Liver (tissue), 9 donors: Measurements from ENCODE around the gene RHOT2. TPM values are rescaled to one million over a fixed set of nuclear protein-coding genes. Genes with fewer than 3 reads are reported as not detected.

Experiments
- DNase-seq: peaks from one replicate; pipeline ENCODE4 v3.0.0-alpha.2; 2017; ENCODE audit warnings: low spot score
- H3K27ac ChIP-seq, 2 donors: one replicate each; pipeline ENCODE4 v1.7.0; 2013; ENCODE audit warnings: inconsistent platforms in 2 of 2, low read length in 2 of 2, control low read depth in 1 of 2, low read depth in 1 of 2, mild to moderate bottlenecking in 1 of 2
- H3K27me3 ChIP-seq, 4 donors: one replicate each; pipeline versions ENCODE4 v1.6.1 to v1.7.0; 2013; ENCODE audit warnings: low read length in 3 of 4, inconsistent platforms in 1 of 4, mild to moderate bottlenecking in 1 of 4, moderate library complexity in 1 of 4; ENCODE audit not compliant: control insufficient read depth in 4 of 4, insufficient read depth in 4 of 4
- H3K36me3 ChIP-seq, 4 donors: one replicate each; pipeline versions ENCODE4 v1.6.1 to v1.7.0; 2013; ENCODE audit warnings: low read length in 3 of 4, mild to moderate bottlenecking in 3 of 4, low read depth in 1 of 4, moderate library complexity in 1 of 4; ENCODE audit not compliant: control insufficient read depth in 4 of 4, insufficient read depth in 3 of 4
- H3K4me1 ChIP-seq, 4 donors: one replicate each; pipeline versions ENCODE4 v1.6.1 to v1.7.0; 2013; ENCODE audit warnings: low read length in 3 of 4, mild to moderate bottlenecking in 3 of 4, moderate library complexity in 1 of 4; ENCODE audit not compliant: control insufficient read depth in 4 of 4, insufficient read depth in 4 of 4
- H3K4me3 ChIP-seq, 3 donors: one replicate each; pipeline versions ENCODE4 v1.6.1 to v1.7.0; 2013; ENCODE audit warnings: low read length in 3 of 3, control low read depth in 1 of 3, low read depth in 1 of 3, mild to moderate bottlenecking in 1 of 3
- H3K9ac ChIP-seq, 2 donors: one replicate each; pipeline ENCODE4 v1.7.0; 2013; ENCODE audit warnings: low read length in 2 of 2, mild to moderate bottlenecking in 2 of 2, moderate library complexity in 2 of 2, control low read depth in 1 of 2, low read depth in 1 of 2
- H3K9me3 ChIP-seq, 4 donors: one replicate each; pipeline versions ENCODE4 v1.6.1 to v1.7.0; 2013; ENCODE audit warnings: low read length in 3 of 4; ENCODE audit not compliant: control insufficient read depth in 4 of 4
- EGR1 ChIP-seq, 2 donors: IDR thresholded peaks; 2 replicates each; pipeline ENCODE4 v1.6.1; 2016 to 2018; ENCODE audit warnings: antibody characterized with exemption in 2 of 2, low read depth in 2 of 2
- FOXA1 ChIP-seq: IDR thresholded peaks from 2 replicates; pipeline ENCODE4 v1.6.1; 2016; ENCODE audit warnings: antibody characterized with exemption
- HNF4A ChIP-seq, 2 donors: conservative IDR thresholded peaks; 2 replicates each; pipeline ENCODE4 v1.6.1; 2016; ENCODE audit warnings: antibody characterized with exemption in 2 of 2, mild to moderate bottlenecking in 2 of 2
- HNF4G ChIP-seq: IDR thresholded peaks from 2 replicates; pipeline ENCODE4 v1.6.1; 2016; ENCODE audit warnings: antibody characterized with exemption
- JUND ChIP-seq, 2 donors: IDR thresholded peaks; 2 replicates each; pipeline ENCODE4 v1.6.1; 2016; ENCODE audit warnings: antibody characterized with exemption in 2 of 2
- NR2F2 ChIP-seq: IDR thresholded peaks from 2 replicates; pipeline ENCODE4 v1.6.1; 2016; ENCODE audit warnings: antibody characterized with exemption
- RAD21 ChIP-seq, 2 donors: IDR thresholded peaks; 2 replicates each; pipeline ENCODE4 v1.6.1; 2016; ENCODE audit warnings: antibody characterized with exemption in 2 of 2, mild to moderate bottlenecking in 2 of 2
- SP1 ChIP-seq: IDR thresholded peaks from 2 replicates; pipeline ENCODE4 v1.6.1; 2018; ENCODE audit warnings: antibody characterized with exemption, mild to moderate bottlenecking
- TAF1 ChIP-seq: conservative IDR thresholded peaks from 2 replicates; pipeline ENCODE4 v1.6.1; 2016; ENCODE audit warnings: antibody characterized with exemption, mild to moderate bottlenecking
- WGBS: extraction: QIAGEN DNeasy Blood & Tissue Kit; methylation state at CpG from one replicate; pipeline ENCODE4 v1.1.7; 2013; 5-methylcytosine and 5-hydroxymethylcytosine counted together
- polyA plus RNA-seq, 2 donors: library from polyadenylated mRNA; stranded (reverse) in 1 of 2; unstranded in 1 of 2; fragments of 200-250 nt in 1 of 2; fragments of >200 nt in 1 of 2; fragmentation: Nextera tagmentation in 1 of 2; extraction: Ambion mirVana in 1 of 2; gene quantifications; one replicate each; pipeline versions ENCODE4 v1.2.1 to v1.2.3, GENCODE V29; 2013 to 2015
- total RNA-seq, 2 donors: library from RNA; depleted of rRNA; stranded (reverse); fragments of >200 nt; gene quantifications; one replicate each; pipeline ENCODE4 v1.2.3, GENCODE V29; 2014
- TF ChIP-seq, protein P1 (sequence below): IDR thresholded peaks from 2 replicates; pipeline ENCODE4 v1.6.1; 2016; ENCODE audit warnings: antibody characterized with exemption, mild to moderate bottlenecking
- TF ChIP-seq, protein P2 (sequence below): IDR thresholded peaks from 2 replicates; pipeline ENCODE4 v1.6.1; 2016; ENCODE audit warnings: antibody characterized with exemption
- TF ChIP-seq, protein P3 (sequence below): IDR thresholded peaks from 2 replicates; pipeline ENCODE4 v1.6.1; 2016; ENCODE audit warnings: antibody characterized with exemption
- TF ChIP-seq, protein P4 (sequence below): IDR thresholded peaks from 2 replicates; pipeline ENCODE4 v1.6.1; 2016; ENCODE audit warnings: antibody characterized with exemption
- donor health status: healthy.
- donor health status: healthy.
- donor health status: healthy.
- donor health status: healthy.
- donor health status: healthy.

RHOT2 gene
- total and polyA plus RNA-seq, 4 donors, result 20.8 to 37.9 (median 34.3) TPM

- TF ChIP-seq, protein P1, sequence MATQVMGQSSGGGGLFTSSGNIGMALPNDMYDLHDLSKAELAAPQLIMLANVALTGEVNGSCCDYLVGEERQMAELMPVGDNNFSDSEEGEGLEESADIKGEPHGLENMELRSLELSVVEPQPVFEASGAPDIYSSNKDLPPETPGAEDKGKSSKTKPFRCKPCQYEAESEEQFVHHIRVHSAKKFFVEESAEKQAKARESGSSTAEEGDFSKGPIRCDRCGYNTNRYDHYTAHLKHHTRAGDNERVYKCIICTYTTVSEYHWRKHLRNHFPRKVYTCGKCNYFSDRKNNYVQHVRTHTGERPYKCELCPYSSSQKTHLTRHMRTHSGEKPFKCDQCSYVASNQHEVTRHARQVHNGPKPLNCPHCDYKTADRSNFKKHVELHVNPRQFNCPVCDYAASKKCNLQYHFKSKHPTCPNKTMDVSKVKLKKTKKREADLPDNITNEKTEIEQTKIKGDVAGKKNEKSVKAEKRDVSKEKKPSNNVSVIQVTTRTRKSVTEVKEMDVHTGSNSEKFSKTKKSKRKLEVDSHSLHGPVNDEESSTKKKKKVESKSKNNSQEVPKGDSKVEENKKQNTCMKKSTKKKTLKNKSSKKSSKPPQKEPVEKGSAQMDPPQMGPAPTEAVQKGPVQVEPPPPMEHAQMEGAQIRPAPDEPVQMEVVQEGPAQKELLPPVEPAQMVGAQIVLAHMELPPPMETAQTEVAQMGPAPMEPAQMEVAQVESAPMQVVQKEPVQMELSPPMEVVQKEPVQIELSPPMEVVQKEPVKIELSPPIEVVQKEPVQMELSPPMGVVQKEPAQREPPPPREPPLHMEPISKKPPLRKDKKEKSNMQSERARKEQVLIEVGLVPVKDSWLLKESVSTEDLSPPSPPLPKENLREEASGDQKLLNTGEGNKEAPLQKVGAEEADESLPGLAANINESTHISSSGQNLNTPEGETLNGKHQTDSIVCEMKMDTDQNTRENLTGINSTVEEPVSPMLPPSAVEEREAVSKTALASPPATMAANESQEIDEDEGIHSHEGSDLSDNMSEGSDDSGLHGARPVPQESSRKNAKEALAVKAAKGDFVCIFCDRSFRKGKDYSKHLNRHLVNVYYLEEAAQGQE, result no peak
- TF ChIP-seq, protein P2, sequence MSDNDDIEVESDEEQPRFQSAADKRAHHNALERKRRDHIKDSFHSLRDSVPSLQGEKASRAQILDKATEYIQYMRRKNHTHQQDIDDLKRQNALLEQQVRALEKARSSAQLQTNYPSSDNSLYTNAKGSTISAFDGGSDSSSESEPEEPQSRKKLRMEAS, result no peak
- no peak for TF ChIP-seq TAF1
Observed at GRCh38 chr16:708959-709358, 41.0 kb downstream of the RHOT2 start (continued).

- no peaks in the 10 kb centered on the region for H3K9me3 ChIP-seq
- TF ChIP-seq JUND (IDR thresholded peaks at IDR 0.05), result no peak
- no peak for TF ChIP-seq HNF4A (conservative IDR thresholded peaks at IDR 0.05)
- TF ChIP-seq, protein P3, sequence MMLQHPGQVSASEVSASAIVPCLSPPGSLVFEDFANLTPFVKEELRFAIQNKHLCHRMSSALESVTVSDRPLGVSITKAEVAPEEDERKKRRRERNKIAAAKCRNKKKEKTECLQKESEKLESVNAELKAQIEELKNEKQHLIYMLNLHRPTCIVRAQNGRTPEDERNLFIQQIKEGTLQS, result no peak
- TF ChIP-seq TAF1, result no peak
- TF ChIP-seq HNF4G, result no peak
- no peak overlapping the region for H3K4me3 ChIP-seq
- peaks cover 0 to 8% (median 4%) of the 10 kb centered on the region in 4 donors for H3K4me1 ChIP-seq
- no peak overlapping the region for H3K9ac ChIP-seq
- no peaks in the 10 kb centered on the region for H3K36me3 ChIP-seq
- no peak overlapping the region for H3K27ac ChIP-seq
- peaks cover 4 to 18% (median 7%) of the 10 kb centered on the region in 4 donors for H3K27me3 ChIP-seq
- no peak for DNase-seq
- 34% methylated on average over 30 of the region's 30 CpGs for WGBS
Observed at GRCh38 chr16:709566-710499, 41.9 kb downstream of the RHOT2 start.

GRCh38 chr16:710500-711075 lies 42.7 kb downstream of the RHOT2 start:
- TF ChIP-seq NR2F2 (no peak), TAF1 (no peak), EGR1 (IDR thresholded peaks at IDR 0.05; ENCODE audit: low read depth in 2 of 2) (no peak), SP1 (no peak), FOXA1 (no peak), HNF4A (conservative IDR thresholded peaks at IDR 0.05) (no peak), RAD21 (IDR thresholded peaks at IDR 0.05) (no peak)
- TF ChIP-seq, protein P3, result no peak
- TF ChIP-seq, protein P4, sequence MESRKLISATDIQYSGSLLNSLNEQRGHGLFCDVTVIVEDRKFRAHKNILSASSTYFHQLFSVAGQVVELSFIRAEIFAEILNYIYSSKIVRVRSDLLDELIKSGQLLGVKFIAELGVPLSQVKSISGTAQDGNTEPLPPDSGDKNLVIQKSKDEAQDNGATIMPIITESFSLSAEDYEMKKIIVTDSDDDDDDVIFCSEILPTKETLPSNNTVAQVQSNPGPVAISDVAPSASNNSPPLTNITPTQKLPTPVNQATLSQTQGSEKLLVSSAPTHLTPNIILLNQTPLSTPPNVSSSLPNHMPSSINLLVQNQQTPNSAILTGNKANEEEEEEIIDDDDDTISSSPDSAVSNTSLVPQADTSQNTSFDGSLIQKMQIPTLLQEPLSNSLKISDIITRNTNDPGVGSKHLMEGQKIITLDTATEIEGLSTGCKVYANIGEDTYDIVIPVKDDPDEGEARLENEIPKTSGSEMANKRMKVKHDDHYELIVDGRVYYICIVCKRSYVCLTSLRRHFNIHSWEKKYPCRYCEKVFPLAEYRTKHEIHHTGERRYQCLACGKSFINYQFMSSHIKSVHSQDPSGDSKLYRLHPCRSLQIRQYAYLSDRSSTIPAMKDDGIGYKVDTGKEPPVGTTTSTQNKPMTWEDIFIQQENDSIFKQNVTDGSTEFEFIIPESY, result no peak
- TF ChIP-seq, protein P2, result no peak
- Histone ChIP-seq H3K4me3 (no peak overlapping the region), H3K4me1 (peaks cover 4 to 13% (median 7%) of the 10 kb centered on the region in 4 donors), H3K36me3 (no peaks in the 10 kb centered on the region), H3K27ac (no peak overlapping the region), H3K9ac (no peak overlapping the region), H3K9me3 (no peaks in the 10 kb centered on the region), H3K27me3 (peaks cover 4 to 18% (median 6%) of the 10 kb centered on the region in 4 donors)
- DNase-seq, result no peak
- 68% methylated on average over 21 of the region's 21 CpGs for WGBS
